SK-N-SH (cell line): ENCODE results near the gene ATP6V1G1. TPM values are rescaled to one million over a fixed set of nuclear protein-coding genes. Genes with fewer than 3 reads are reported as not detected.

ENCODE experiments used
- CTCF ChIA-PET: fragments of 300-600, 350-600 bp; formaldehyde crosslinking; extraction: SDS; loops from one replicate; lab custom pipeline; 2021; lab: Yijun Ruan, JAX
- POLR2A ChIA-PET: fragments of 350-600 bp; sonication (Branson Sonifier 250); formaldehyde crosslinking; extraction: SDS; loops from one replicate; lab custom pipeline; 2020; ENCODE audit warnings: antibody characterized with exemption, inconsistent platforms; lab: Yijun Ruan, JAX
- DNase-seq: peaks from one replicate; pipeline ENCODE4 v3.0.0; 2012
- H2AFZ ChIP-seq: fragments of 200-600 bp; sonication (generic); 2 replicates; pipeline ENCODE4 v1.8.1; 2016; ENCODE audit warnings: antibody characterized with exemption, mild to moderate bottlenecking, low read depth
- H3F3A ChIP-seq: fragments of 200-600 bp; sonication (generic); replicated peaks from 2 replicates; pipeline ENCODE3; 2016; ENCODE audit warnings: antibody characterized with exemption, mild to moderate bottlenecking; ENCODE audit not compliant: insufficient read depth
- H3K27ac ChIP-seq, 2 experiments: fragments of 200-500 bp in 1 of 2; fragments of 200-600 bp in 1 of 2; sonication (Bioruptor generic) in 1 of 2; sonication (generic), shearing (Covaris generic) in 1 of 2; 2 replicates each; pipeline versions ENCODE4 v1.5.1 to v1.6.1; 2014 to 2016; ENCODE audit warnings: low read depth in 2 of 2, inconsistent platforms in 1 of 2, low read length in 1 of 2, mild to moderate bottlenecking in 1 of 2, mixed read lengths in 1 of 2
- H3K27me3 ChIP-seq: fragments of 200-600 bp; sonication (generic), shearing (Covaris generic); 2 replicates; pipeline ENCODE4 v1.6.1; 2016; ENCODE audit warnings: mixed run types; ENCODE audit not compliant: insufficient read depth
- H3K36me3 ChIP-seq, 2 experiments: fragments of 200-500 bp in 1 of 2; fragments of 200-600 bp in 1 of 2; sonication (Bioruptor generic) in 1 of 2; sonication (generic) in 1 of 2; replicated peaks in 1 of 2; 2 replicates each; pipeline versions ENCODE3 to v1.5.1; 2014 to 2016; ENCODE audit warnings: low read length in 1 of 2, mild to moderate bottlenecking in 1 of 2; ENCODE audit not compliant: insufficient read depth in 2 of 2, control insufficient read depth in 1 of 2
- H3K4me1 ChIP-seq, 2 experiments: fragments of 200-500 bp in 1 of 2; fragments of 200-600 bp in 1 of 2; sonication (Bioruptor generic) in 1 of 2; sonication (generic), shearing (Covaris generic) in 1 of 2; 2 replicates each; pipeline versions ENCODE4 v1.5.1 to v1.6.1; 2014 to 2016; ENCODE audit warnings: low read depth in 1 of 2, low read length in 1 of 2, mixed run types in 1 of 2; ENCODE audit not compliant: insufficient read depth in 2 of 2, control insufficient read depth in 1 of 2
- H3K4me2 ChIP-seq: fragments of 200-600 bp; sonication (generic), shearing (Covaris generic); 2 replicates; pipeline ENCODE4 v1.6.1; 2017; ENCODE audit warnings: mixed run types
- H3K4me3 ChIP-seq, 2 experiments: fragments of 200-500 bp in 1 of 2; fragments of 200-600 bp in 1 of 2; sonication (Bioruptor generic) in 1 of 2; sonication (generic), shearing (Covaris generic) in 1 of 2; 2 replicates each; pipeline versions ENCODE4 v1.5.1 to v1.8.1; 2014 to 2016; ENCODE audit warnings: low read depth in 2 of 2, inconsistent platforms in 1 of 2, low read length in 1 of 2, mild to moderate bottlenecking in 1 of 2, mixed read lengths in 1 of 2, moderate library complexity in 1 of 2
- H3K79me2 ChIP-seq: fragments of 200-600 bp; sonication (generic); 2 replicates; pipeline ENCODE4 v1.8.1; 2017; ENCODE audit warnings: mild to moderate bottlenecking; ENCODE audit not compliant: insufficient read depth
- H3K9ac ChIP-seq: fragments of 200-600 bp; sonication (generic); 2 replicates; pipeline ENCODE4 v1.6.1; 2017; ENCODE audit warnings: mixed run types
- H3K9me2 ChIP-seq: fragments of 200-600 bp; sonication (generic); 2 replicates; pipeline ENCODE4 v1.6.1; 2017; ENCODE audit warnings: mixed run types
- H3K9me3 ChIP-seq: fragments of 200-600 bp; sonication (generic); 2 replicates; pipeline ENCODE4 v1.6.1; 2017; ENCODE audit warnings: mixed run types, mild to moderate bottlenecking, moderate library complexity
- H4K20me1 ChIP-seq: fragments of 200-600 bp; sonication (generic); 2 replicates; pipeline ENCODE4 v1.6.1; 2017; ENCODE audit warnings: mild to moderate bottlenecking, mixed run types; ENCODE audit not compliant: insufficient read depth
- ELF1 ChIP-seq: IDR thresholded peaks from 2 replicates; pipeline ENCODE4 v1.4.0; 2012
- EP300 ChIP-seq, 2 experiments: IDR thresholded peaks; 2 replicates each; pipeline versions ENCODE4 v1.4.0 to v1.6.1; 2012; ENCODE audit warnings: borderline replicate concordance in 1 of 2, low read depth in 1 of 2, low read length in 1 of 2
- GABPA ChIP-seq: IDR thresholded peaks from 2 replicates; pipeline ENCODE4 v1.4.0; 2012; ENCODE audit warnings: low read depth, mild to moderate bottlenecking
- JUND ChIP-seq: IDR thresholded peaks from 2 replicates; pipeline ENCODE4 v1.4.0; 2012
- MAX ChIP-seq: IDR thresholded peaks from 2 replicates; pipeline ENCODE4 v1.4.0; 2012; ENCODE audit warnings: low read depth
- MXI1 ChIP-seq: IDR thresholded peaks from 2 replicates; pipeline ENCODE4 v1.6.1; 2012; ENCODE audit warnings: mild to moderate bottlenecking, low read depth, low read length, improper control_type of control experiment
- NFIC ChIP-seq: IDR thresholded peaks from 2 replicates; pipeline ENCODE4 v1.4.0; 2012; ENCODE audit warnings: borderline replicate concordance
- PBX3 ChIP-seq: IDR thresholded peaks from 2 replicates; pipeline ENCODE4; 2012
- RAD21 ChIP-seq: IDR thresholded peaks from 2 replicates; pipeline ENCODE4 v1.6.1; 2012; ENCODE audit warnings: mild to moderate bottlenecking, low read length
- RFX5 ChIP-seq: IDR thresholded peaks from 2 replicates; pipeline ENCODE4 v1.6.1; 2012; ENCODE audit warnings: mild to moderate bottlenecking, improper control_type of control experiment, low read length
- SIN3A ChIP-seq: IDR thresholded peaks from 2 replicates; pipeline ENCODE4 v1.6.1; 2012; ENCODE audit warnings: low read depth, mild to moderate bottlenecking, low read length, moderate library complexity, borderline replicate concordance
- USF2 ChIP-seq: fragments of 150-350 bp; IDR thresholded peaks from 2 replicates; pipeline ENCODE4 v1.6.1; 2017; ENCODE audit warnings: antibody characterized with exemption, low read length, low read depth, borderline replicate concordance
- YY1 ChIP-seq: IDR thresholded peaks from 2 replicates; pipeline ENCODE4 v1.4.0; 2012; ENCODE audit warnings: low read depth, mild to moderate bottlenecking
- WGBS: methylation state at CpG from one replicate; pipeline ENCODE4 v1.1.6; 2017; ENCODE audit warnings: low lambda C conversion rate; 5-methylcytosine and 5-hydroxymethylcytosine counted together
- polyA plus RNA-seq, 3 experiments: library from polyadenylated mRNA; depleted of rRNA; stranded (reverse); fragments of >200 nt; gene quantifications; 2 replicates each; pipeline ENCODE4 v1.2.3, GENCODE V29; 2012

ATP6V1G1 gene
- polyA plus RNA-seq, 1 of the 3 experiments (the other 2 are of a cell fraction): 119 TPM

GRCh38 chr9:114631166-114631565 is 43.6 kb downstream of the ATP6V1G1 start:
- H3K4me3 ChIP-seq: no peak overlapping the region
- no peaks in the 10 kb centered on the region for H3K79me2 ChIP-seq
- no peaks in the 10 kb centered on the region for H4K20me1 ChIP-seq
- no peaks in the 10 kb centered on the region for H3K9me2 ChIP-seq
- DNase-seq: no peak
- H3F3A ChIP-seq: no peaks in the 10 kb centered on the region
- no peak overlapping the region for H3K27ac ChIP-seq
- H3K9ac ChIP-seq: no peak overlapping the region
- H3K4me1 ChIP-seq: no peaks in the 10 kb centered on the region
- no peaks in the 10 kb centered on the region for H3K9me3 ChIP-seq
- TF ChIP-seq MAX (no peak), YY1 (no peak), SIN3A (no peak), JUND (no peak), PBX3 (no peak), RAD21 (no peak), RFX5 (no peak), USF2 (no peak), MXI1 (no peak), GABPA (no peak), NFIC (no peak), ELF1 (no peak)
- H3K4me2 ChIP-seq: no peak overlapping the region
- 48% methylated on average over 2 of the region's 2 CpGs for WGBS
- H3K27me3 ChIP-seq: no peaks in the 10 kb centered on the region
- ChIA-PET CTCF (no interaction called here), POLR2A (no interaction called here)
- H3K36me3 ChIP-seq: peaks cover 0 to 17% of the 10 kb centered on the region in 2 experiments
- no peak overlapping the region for H2AFZ ChIP-seq

- H3K4me2 ChIP-seq: no peak overlapping the region
- H3K9me3 ChIP-seq: no peaks in the 10 kb centered on the region
- H3K27me3 ChIP-seq: no peaks in the 10 kb centered on the region
- no peak overlapping the region for H2AFZ ChIP-seq
- H3K9me2 ChIP-seq: no peaks in the 10 kb centered on the region
- DNase-seq: no peak
- H3K4me3 ChIP-seq: no peak overlapping the region
- WGBS: 86% methylated on average over 11 of the region's 11 CpGs
- no peaks in the 10 kb centered on the region for H4K20me1 ChIP-seq
- H3K36me3 ChIP-seq: peaks cover 0 to 14% of the 10 kb centered on the region in 2 experiments
- POLR2A ChIA-PET: no interaction called here
- CTCF ChIA-PET: no interaction called here
- TF ChIP-seq EP300 (IDR thresholded peaks at IDR 0.05; ENCODE audit: borderline replicate concordance in 1 of 2, low read depth in 1 of 2, low read length in 1 of 2): no peak
- no peak overlapping the region for H3K9ac ChIP-seq
- H3F3A ChIP-seq: no peaks in the 10 kb centered on the region
- no peaks in the 10 kb centered on the region for H3K79me2 ChIP-seq
- H3K27ac ChIP-seq: no peak overlapping the region
- no peaks in the 10 kb centered on the region for H3K4me1 ChIP-seq
Measured at GRCh38 chr9:114633438-114634089, 46.0 kb downstream of the ATP6V1G1 start.
